HEK293 (cell line): ENCODE data around the gene RASA1.

ENCODE experiments used
- CTCF ChIA-PET: fragments of 350-600 bp; formaldehyde crosslinking; extraction: SDS; loops from one replicate; lab custom pipeline; 2021; ENCODE audit warnings: antibody characterized with exemption; lab: Yijun Ruan, JAX
- POLR2A ChIA-PET: fragments of 300-600 bp; formaldehyde crosslinking; extraction: SDS; loops from one replicate; lab custom pipeline; 2020; ENCODE audit warnings: antibody characterized with exemption, inconsistent platforms; lab: Yijun Ruan, JAX
- H3K27ac ChIP-seq: fragments of 200-500 bp; sonication (Bioruptor generic); 2 replicates; pipeline ENCODE4 v1.5.1; 2014; ENCODE audit warnings: low read depth, low read length, control low read depth, inconsistent platforms; ENCODE audit errors: extremely low read depth
- H3K36me3 ChIP-seq, 2 experiments: fragments of 200-500 bp in 1 of 2; sonication (Bioruptor generic) in 1 of 2; 1 replicate in 1 of 2; 2 replicates in 1 of 2; pipeline ENCODE4 v1.5.1; 2014 to 2017; ENCODE audit warnings: inconsistent platforms in 2 of 2, low read length in 2 of 2; ENCODE audit not compliant: control insufficient read depth in 2 of 2, insufficient read depth in 1 of 2
- H3K4me1 ChIP-seq: fragments of 200-500 bp; sonication (Bioruptor generic); 2 replicates; pipeline ENCODE4 v1.5.1; 2014; ENCODE audit warnings: mild to moderate bottlenecking, low read length, inconsistent platforms; ENCODE audit not compliant: control insufficient read depth, insufficient read depth
- H3K4me3 ChIP-seq: 2 replicates; pipeline ENCODE4 v1.5.1; 2011; ENCODE audit warnings: low read depth, mild to moderate bottlenecking, control low read depth, low read length, moderate library complexity
- H3K9me3 ChIP-seq: fragments of 200-500 bp; sonication (Bioruptor generic); 2 replicates; pipeline ENCODE4 v1.5.1; 2014; ENCODE audit warnings: low read depth, low read length, inconsistent platforms; ENCODE audit not compliant: control insufficient read depth, insufficient read depth
- ELK4 ChIP-seq: IDR thresholded peaks from 2 replicates; pipeline ENCODE4 v1.6.1; 2011; ENCODE audit warnings: mild to moderate bottlenecking, low read depth, low read length, borderline replicate concordance
- GLI2 ChIP-seq: fragments of 450-650 bp; formaldehyde crosslinking; IDR thresholded peaks from 2 replicates; pipeline ENCODE4; 2017; ENCODE audit warnings: missing biosample characterization, missing genetic modification characterization, low read depth, borderline replicate concordance
- TCF7L2 ChIP-seq: IDR thresholded peaks from 2 replicates; pipeline ENCODE4 v1.6.1; 2011; ENCODE audit warnings: low read depth, mild to moderate bottlenecking, inconsistent platforms, low read length, moderate library complexity, borderline replicate concordance
- YY1 ChIP-seq: fragments of 450-650 bp; formaldehyde crosslinking; IDR thresholded peaks from 2 replicates; pipeline ENCODE4 v1.5.1; 2018; ENCODE audit warnings: missing biosample characterization, missing genetic modification characterization
- ZBTB10 ChIP-seq: fragments of 450-650 bp; formaldehyde crosslinking; IDR thresholded peaks from 2 replicates; pipeline ENCODE4 v1.5.1; 2016; ENCODE audit warnings: missing biosample characterization, missing genetic modification characterization
- ZBTB6 ChIP-seq: fragments of 450-650 bp; formaldehyde crosslinking; IDR thresholded peaks from 2 replicates; pipeline ENCODE4 v1.5.1; 2017; ENCODE audit warnings: missing biosample characterization, missing genetic modification characterization
- ZFHX2 ChIP-seq: fragments of 450-650 bp; formaldehyde crosslinking; conservative IDR thresholded peaks from 2 replicates; pipeline ENCODE4 v1.5.1; 2016; ENCODE audit warnings: missing biosample characterization, missing genetic modification characterization
- ZNF10 ChIP-seq: fragments of 450-650 bp; formaldehyde crosslinking; IDR thresholded peaks from 2 replicates; pipeline ENCODE4 v1.5.1; 2017; ENCODE audit warnings: missing biosample characterization, missing genetic modification characterization
- ZNF138 ChIP-seq: fragments of 450-650 bp; formaldehyde crosslinking; IDR thresholded peaks from 2 replicates; pipeline ENCODE4 v1.5.1; 2016; ENCODE audit warnings: missing biosample characterization, missing genetic modification characterization, borderline replicate concordance
- ZNF169 ChIP-seq: fragments of 450-650 bp; formaldehyde crosslinking; IDR thresholded peaks from 2 replicates; pipeline ENCODE4 v1.5.1; 2016; ENCODE audit warnings: missing biosample characterization, missing genetic modification characterization
- ZNF501 ChIP-seq: fragments of 450-650 bp; formaldehyde crosslinking; IDR thresholded peaks from 2 replicates; pipeline ENCODE4 v1.5.1; 2016; ENCODE audit warnings: missing biosample characterization, missing genetic modification characterization
- ZNF514 ChIP-seq: fragments of 450-650 bp; formaldehyde crosslinking; IDR thresholded peaks from 2 replicates; pipeline ENCODE4 v1.5.1; 2016; ENCODE audit warnings: missing biosample characterization, missing genetic modification characterization
- ZNF561 ChIP-seq: fragments of 450-650 bp; IDR thresholded peaks from 2 replicates; pipeline ENCODE4 v1.5.1; 2018; ENCODE audit warnings: missing biosample characterization, missing genetic modification characterization, borderline replicate concordance
- ZNF629 ChIP-seq: fragments of 450-650 bp; formaldehyde crosslinking; IDR thresholded peaks from 2 replicates; pipeline ENCODE4 v1.5.1; 2017; ENCODE audit warnings: missing biosample characterization, missing genetic modification characterization
- ZNF701 ChIP-seq: fragments of 450-650 bp; formaldehyde crosslinking; IDR thresholded peaks from 2 replicates; pipeline ENCODE4 v1.5.1; 2016; ENCODE audit warnings: missing biosample characterization, missing genetic modification characterization
- ZNF785 ChIP-seq: fragments of 450-650 bp; formaldehyde crosslinking; IDR thresholded peaks from 2 replicates; pipeline ENCODE4 v1.5.1; 2016; ENCODE audit warnings: missing biosample characterization, missing genetic modification characterization
- ZSCAN5A ChIP-seq: fragments of 450-650 bp; formaldehyde crosslinking; IDR thresholded peaks from 2 replicates; pipeline ENCODE4 v1.5.1; 2016; ENCODE audit warnings: missing biosample characterization, missing genetic modification characterization

RASA1 gene

GRCh38 chr5:87361031-87361445 lies 93.4 kb downstream of the RASA1 start:
- peaks cover 3 to 12% of the 10 kb centered on the region in 2 experiments; a peak in 2 of 3 replicates for H3K36me3 ChIP-seq
- CTCF ChIA-PET: no interaction called here

DNA sequence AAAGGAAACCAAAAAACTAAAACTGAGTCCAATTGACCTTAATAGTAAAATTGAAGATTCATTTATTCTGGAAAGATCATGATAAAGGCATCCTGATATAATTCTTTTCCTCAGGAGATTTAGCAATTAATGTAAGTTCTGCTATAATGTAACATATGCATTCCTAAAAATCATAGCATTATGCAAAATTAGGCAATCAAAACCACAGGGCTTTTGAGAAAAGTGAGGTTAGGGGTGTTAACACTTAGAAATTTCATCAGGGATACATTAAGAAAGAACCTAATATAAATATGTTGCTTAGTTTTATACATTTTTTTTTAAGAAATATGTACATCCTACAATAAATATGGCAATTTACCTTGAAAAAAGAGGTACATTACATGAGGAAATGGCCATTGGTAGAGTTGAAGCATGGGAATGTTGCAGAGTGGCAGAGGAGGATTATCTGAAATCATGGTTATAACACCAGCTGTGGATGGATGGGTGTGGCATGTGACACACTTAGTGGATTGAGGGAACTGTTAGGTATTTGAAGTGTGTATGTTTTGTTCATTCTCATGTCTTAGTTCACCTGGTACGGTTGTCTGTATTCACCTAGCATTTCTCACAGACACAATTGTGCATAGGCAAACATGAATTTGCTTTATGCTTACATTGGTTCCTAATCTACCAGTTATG lies 94.0 kb downstream of the RASA1 start:
- Histone ChIP-seq H3K9me3 (no peaks in the 10 kb centered on the region), H3K36me3 (peaks cover 3 to 15% of the 10 kb centered on the region in 2 experiments; a peak in 2 of 3 replicates)
- CTCF ChIA-PET: interaction anchor here (0.6 kb wide), 1 partner anchor 9 kb away, joined by 3 read pairs; no protein-coding TSS in a partner anchor
- TF ChIP-seq ZNF629 (tag by site-specific recombination) (no peak), ZNF514 (no peak), YY1 (no peak), TCF7L2 (no peak), ZNF701 (tag by site-specific recombination) (no peak), ZSCAN5A (tag by site-specific recombination) (no peak), ZNF169 (tag by site-specific recombination) (no peak), ZNF138 (no peak), ZNF10 (tag by site-specific recombination) (no peak)
- TF ChIP-seq, all 188 proteins: peak for 0
- no peaks in the 10 kb centered on the region for H3K4me1 ChIP-seq
- POLR2A ChIA-PET: no interaction called here
- no peak overlapping the region for H3K27ac ChIP-seq
- H3K4me3 ChIP-seq: no peak overlapping the region

More at GRCh38 chr5:87361031-87361445, 93.4 kb downstream of the RASA1 start:
- TF ChIP-seq ZNF561 (tag by site-specific recombination) (no peak), ZFHX2 (tag by site-specific recombination) (no peak), GLI2 (tag by site-specific recombination) (no peak), ELK4 (no peak), ZBTB6 (no peak), ZBTB10 (tag by site-specific recombination) (no peak), ZNF785 (tag by site-specific recombination) (no peak), ZNF501 (no peak)
- POLR2A ChIA-PET: no interaction called here
- Histone ChIP-seq H3K27ac (no peak overlapping the region), H3K4me1 (no peaks in the 10 kb centered on the region), H3K9me3 (no peaks in the 10 kb centered on the region), H3K4me3 (no peak overlapping the region)
